Urothelium cell line (cell line): ENCODE results near the gene CELF2.

Experiments used
- DNase-seq: peaks from one replicate; pipeline ENCODE4 v3.0.0; 2011; ENCODE audit warnings: low spot score, mixed read lengths
- FAIRE-seq: peaks from 2 replicates; lab custom pipeline; 2011; peaks lifted over from hg19 to GRCh38; lab: Jason Lieb, UNC

Gene CELF2

DNA sequence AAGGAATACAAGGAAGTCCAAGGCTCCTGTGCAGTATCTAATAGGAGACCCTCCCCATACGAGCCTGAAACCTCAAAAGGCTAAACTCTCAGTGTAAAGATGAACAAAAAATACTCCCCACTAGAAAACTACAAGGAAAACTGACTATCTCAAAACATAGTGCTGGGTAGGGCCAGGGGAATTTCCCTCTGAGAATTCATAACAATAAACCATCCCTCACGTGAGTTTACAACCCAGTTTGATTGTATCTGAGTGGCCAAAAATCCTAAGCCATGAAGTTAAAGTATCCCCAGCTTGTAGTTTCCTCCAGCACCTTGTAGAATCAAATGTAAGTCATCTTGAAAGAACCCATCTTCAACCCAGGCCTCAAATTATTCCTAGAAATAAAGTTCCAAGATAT is 293.4 kb downstream of the CELF2 start:
- FAIRE-seq (no peak), DNase-seq (no peak)

DNA sequence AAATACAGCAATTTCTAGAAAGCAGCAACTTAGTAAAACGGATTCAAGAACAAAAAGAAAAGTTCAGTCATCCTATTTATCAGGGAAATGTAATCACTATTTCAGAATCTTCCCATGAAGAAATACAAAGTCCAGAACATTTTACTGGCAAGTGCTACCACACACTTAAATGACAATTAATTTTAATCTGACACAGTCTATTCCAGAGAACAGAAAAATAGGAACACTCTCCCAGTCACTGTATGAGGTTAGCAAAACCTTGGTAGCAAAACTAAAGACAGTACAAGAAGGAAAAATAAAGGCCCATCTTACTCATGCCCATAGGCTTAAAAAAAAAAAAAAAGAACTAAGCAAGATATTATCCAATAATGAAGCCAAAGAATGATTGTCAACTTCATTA is 295.8 kb downstream of the CELF2 start:
- DNase-seq (no peak), FAIRE-seq (no peak)

DNA sequence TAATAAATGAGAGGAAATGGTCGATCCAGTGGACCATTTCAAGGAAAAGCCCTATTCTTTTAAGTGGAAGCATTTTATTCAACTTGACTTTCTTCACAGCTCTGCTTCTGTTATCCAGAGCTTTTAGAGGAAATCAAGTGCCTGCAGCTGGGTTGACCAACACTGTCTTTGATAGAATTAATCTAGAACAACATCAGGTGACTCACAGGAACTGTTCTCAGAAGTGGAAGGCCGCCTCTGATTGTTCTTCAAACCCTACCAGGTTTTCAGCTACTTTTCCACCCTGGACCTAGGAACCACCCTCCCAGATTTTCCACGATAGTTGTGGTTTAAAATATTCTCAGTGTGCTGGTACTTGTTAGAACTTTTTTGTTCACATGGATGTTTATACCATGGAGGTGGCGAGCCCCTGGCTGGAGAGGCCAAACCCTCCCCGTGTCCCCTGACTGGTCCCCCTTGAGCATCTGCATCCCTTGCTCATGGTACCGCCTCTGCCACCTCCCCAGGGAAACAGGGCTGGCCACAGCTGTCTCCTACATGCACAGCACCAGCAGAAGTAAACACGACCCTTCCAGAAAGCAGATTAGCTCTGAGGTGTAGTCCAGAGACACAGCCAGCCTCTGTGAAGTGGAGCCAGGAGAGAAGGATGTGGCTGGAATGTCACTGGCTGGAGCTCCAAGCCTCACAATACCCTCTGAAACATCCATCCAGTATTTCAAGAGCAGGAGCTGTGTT is 300.4 kb downstream of the CELF2 start:
- FAIRE-seq = no peak
- no peak for DNase-seq

DNA sequence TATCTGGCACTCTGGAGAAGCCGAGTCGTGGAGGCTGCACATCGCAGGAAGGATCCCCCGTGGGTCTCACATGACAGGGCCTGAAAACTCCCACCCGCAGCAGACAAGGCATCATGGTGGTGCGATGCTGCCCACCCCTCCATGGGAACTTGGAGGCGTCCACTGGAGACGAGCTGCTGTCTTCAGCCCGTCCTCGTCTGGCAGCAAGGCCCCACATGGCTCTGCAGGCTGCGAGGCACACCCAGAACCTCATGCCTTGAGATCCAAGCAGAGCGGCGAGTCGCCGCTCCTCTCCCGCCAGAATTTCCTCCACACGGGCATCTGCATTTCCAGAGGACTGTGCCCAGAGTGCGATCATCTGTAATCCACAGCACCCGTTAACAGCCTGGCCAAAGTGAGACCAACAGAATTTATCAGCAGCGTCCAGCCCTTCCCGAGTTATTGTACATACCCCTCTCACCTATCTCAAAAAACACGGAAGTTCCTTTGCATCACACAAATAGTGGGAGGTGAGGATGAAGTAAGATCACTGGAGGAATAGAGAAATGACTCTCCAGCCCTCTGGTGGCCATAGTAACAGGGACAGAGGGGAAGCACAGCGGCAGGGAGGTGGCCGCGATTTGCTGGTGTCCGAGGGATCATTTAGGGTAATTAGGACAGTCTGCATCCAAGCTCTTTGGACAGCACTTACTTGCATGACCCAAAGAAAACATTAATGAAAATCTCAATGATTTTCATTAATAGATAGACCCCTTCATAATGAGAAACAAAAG is 301.3 kb downstream of the CELF2 start:
- DNase-seq (no peak), FAIRE-seq (no peak)

DNA sequence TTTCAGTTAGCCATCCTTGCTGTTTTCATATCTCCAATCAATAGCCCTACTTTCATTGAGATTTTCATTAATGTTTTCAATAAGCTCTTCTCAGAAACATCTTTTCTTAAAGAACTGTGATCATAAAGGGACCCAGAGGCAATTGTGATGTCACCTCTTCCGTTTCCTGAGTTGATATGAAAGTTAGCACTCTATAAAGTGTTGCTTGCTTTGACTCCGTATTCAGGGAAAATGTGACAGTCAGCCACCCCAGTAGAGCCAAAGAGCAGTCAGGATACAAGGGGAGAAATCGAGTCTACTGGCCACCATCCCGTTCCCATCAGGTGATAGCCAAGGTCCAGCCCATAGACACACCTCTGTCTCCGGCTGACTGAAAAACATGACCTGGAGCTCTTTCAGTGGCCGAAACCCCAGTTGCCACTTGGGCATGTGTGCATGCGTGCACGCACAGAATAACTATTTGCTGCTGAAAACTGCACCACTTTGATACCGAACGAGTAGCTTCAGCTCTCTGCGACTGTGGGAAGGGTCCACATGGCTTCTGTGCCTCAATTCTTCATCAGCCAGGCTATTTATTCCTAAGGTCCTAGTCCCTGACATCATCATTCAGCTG is 302.4 kb downstream of the CELF2 start:
- FAIRE-seq (no peak), DNase-seq (no peak)

DNA sequence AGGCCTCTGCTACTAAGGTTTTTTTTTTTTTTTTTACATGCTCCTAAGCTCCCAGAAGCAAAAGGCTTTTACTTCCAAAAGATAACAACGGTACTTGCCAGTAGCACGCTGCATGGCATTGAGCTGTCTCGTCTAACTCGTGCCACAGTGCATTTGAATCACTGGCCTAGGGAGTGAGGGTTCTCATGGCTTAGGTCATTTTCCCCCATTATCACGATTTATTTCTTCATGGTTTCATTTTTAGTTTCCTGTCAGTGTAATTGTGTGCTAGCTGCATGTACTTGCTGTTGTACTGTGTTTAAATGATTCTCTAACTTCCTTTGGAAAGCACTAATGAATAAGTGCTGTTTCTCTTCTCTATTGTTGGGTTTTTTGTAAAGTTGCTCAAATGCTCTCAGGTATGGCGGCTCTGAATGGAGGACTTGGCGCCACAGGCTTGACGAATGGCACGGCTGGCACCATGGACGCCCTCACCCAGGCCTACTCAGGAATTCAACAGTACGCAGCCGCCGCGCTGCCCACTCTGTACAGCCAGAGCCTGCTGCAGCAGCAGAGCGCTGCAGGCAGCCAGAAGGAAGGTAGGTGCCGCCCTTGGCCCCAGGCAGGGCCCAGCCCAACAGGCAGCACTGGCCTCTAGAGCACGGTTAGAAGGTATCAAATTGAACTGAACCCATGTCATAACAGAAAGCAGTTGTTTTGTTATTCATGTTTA is 303.3 kb downstream of the CELF2 start:
- DNase-seq (no peak), FAIRE-seq (no peak)

DNA sequence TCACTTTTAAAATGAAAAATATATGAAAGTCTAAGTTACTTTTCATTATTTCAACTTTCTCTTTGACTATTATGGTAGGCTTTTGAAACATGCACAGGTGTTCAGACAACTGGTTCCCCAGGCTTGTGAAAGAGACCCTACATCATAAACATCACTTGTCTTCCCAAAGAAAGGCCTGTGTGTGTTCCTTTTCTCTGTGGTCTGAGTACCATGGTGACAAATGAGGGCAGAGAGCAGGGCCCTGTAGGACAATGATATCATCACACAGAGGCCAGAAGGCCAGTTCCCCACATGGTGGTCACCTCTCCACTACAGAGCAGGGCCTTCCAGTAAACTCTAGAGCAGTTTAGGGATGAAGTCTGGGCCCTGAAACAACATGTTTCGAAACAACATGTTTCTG is 305.0 kb downstream of the CELF2 start:
- DNase-seq = no peak
- no peak for FAIRE-seq

DNA sequence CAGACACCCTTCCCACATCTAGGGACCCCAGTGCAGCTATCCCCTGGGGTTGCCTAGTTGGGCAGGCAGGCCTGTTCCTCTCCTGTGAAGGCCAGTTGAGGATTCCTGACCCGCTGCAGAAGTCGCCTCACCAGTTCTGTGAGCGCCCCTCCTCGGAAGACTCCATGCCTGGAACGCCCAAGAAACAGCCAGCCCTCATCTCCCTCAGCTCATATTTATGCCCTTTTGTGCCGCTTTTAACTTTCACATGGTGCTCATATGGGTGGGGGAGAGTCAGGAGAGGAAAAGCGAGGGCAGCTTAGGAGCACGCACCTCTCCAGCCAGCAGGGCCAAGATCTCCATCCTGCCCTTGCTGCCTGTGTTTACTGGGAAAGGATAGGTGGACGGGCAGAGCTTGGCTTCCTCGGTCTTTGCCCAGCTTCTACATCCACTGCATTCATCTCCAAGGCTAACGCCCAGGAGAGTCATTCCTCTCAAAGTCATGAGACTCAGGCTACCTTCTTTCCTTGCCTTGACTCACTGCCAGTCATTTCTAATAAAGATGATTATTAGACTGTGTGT is 307.2 kb downstream of the CELF2 start:
- no peak for FAIRE-seq

DNA sequence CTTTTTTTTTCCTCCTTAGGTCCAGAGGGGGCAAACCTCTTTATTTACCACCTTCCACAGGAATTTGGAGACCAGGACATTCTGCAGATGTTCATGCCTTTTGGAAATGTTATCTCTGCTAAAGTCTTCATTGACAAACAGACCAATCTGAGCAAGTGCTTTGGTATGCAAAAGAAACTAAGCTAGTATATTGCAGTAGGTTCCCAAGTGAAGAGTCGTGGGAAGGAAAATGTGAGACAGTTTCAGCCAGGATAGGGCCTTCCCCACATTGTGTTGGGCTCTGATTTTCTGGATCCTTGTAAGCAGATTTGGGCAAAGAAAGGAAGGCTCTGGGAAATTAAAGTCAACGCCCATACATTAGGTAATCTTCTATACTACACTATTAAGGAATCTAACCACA is 308.1 kb downstream of the CELF2 start:
- FAIRE-seq (no peak), DNase-seq (no peak)

More for the DNA sequence above, 307.2 kb downstream of the CELF2 start:
- no peak for DNase-seq

DNA sequence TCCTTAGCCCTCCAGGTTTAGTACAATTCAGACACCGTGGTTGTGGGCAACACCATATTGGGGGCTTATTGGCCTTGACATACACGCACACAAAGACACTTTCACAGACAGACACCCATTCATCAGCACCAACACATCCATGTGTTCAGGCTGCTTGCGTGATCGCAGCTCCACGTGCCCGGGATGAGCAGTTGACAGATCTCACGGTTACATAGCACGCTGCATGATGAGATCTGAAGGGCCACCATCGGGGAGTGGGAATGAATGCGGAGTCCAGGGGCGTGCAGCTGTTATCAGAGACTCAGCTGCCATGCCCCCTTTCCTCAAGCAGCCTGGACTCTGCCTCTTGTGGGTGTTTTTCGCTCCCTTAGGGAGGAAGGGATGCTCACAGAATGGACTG is 308.6 kb downstream of the CELF2 start:
- no peak for FAIRE-seq
- DNase-seq = no peak

DNA sequence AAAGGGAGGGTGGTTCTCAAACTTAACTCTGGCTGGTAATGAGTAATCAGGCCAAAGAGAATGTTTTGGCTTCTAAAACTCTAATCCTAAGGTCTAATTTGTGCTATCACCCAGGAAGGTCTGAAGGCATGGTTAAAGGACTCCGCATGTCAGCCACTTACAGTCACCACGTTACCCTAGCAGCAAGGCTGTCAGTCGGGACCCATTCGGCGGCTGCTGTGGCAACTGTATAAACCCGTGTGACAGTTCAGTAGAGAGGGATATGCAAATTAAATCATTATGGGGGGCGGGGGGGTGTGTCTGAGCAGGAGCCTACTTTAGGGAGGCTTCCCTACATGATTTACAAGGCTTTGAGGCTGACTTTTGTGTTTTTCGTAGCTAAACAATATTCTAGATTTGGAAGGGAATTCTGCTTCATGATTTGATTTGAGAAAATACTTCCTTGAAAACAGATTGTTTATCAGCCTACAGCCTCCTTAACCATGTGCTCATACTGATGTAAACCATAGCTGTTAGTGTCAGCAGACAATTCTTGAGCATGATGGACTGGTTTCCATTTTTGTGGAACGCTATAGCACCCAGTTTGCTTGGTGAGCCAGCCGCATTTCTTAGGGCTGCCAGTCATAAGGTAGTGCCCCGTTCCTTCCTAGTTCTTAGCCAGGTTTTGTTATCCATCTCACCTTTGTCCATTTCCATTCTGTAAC is 309.4 kb downstream of the CELF2 start:
- no peak for FAIRE-seq
- no peak for DNase-seq

DNA sequence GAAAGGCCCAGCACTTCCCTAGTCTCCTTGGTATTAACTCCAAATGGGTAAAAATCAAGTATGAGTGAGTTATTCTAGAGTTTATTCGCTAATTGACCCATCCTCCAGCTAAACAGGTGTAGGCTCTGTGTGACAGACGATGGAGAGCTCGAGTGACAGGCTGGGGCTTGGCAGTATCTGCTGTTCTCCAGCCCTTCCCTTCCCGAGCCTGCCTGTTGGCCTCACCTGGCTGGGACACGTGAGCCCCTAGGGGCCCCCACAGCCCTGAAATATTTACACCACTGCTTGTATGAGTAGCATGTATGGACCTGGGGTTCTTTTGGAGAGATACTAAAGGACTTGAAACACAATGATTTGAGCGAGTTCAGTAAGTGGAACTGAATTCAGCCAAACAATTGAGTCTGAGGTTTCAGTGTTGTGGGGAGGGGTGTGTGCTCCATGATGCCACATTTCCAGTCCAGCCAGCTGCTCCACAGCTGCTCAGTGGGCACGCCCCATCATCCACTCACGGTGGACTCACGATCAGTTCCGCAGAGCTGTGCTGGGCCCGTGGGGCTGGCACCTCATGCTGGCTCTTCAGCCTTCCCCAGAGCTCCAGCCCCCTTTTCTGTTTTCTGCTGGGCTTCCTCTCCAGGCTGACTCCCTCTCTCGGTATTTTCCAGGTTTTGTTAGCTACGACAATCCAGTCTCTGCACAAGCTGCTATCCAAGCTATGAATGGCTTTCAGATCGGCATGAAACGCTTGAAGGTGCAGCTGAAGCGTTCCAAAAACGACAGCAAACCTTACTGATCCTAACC is 310.8 kb downstream of the CELF2 start:
- FAIRE-seq = no peak
- no peak for DNase-seq

DNA sequence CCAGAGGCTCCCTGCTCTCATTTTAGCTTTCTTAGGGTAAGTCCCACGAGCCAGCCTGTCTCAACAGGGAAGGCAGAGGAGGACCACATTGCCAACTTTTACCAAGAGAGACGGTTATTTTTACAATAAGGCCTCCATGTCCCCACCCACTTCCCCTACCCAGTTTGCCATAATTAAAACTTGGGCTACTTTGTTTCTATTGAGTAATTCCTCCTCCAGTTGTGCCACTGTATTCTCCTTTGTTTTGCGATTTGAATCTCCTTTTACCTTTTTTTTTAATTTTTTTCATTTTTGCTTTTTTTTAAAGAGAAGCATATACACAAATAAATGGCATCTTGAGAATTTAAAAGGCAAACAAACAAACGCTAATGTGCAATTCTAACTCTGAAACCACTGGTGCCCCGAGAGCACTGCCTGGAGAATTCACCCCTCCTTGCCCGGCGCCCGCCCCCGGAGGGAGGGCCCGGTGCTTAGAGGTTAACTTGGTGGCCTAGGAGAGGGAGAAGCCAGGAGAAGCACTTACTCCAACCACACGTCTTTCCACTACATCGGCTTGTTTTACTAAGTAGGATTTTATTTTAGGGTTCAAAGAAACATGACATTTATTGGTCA is 311.5 kb downstream of the CELF2 start:
- DNase-seq = no peak
- no peak for FAIRE-seq

DNA sequence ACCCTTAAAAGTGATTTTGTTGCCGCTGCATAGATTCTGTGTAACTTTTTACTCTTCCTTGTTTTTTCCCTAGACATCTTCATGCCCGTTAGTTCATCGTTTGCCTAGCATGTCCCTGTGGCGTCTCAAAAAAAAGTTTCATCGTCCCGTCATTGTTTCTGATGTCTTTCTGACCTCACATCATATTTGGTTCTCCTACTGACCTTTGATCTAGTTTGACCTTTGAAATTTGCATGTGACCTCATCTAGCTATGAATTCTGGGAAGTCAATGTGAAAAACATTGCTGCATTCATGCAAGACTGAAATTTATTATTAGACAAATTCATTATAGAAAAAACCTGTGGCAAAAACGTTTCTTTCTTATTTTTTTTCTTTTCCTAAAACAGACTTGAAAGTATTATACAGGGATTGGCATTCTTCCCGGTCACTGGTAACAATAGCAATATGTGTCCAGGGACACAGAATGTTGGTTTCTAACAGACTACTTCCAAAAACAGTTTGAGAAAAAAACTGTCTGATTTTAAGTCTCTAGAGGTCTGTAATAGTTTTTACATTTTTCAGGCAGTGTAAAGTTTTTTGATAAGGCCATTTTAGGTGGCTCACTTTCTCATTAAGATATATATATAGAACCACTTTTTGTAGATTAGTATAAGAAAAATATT is 312.8 kb downstream of the CELF2 start:
- no peak for FAIRE-seq
- no peak for DNase-seq

DNA sequence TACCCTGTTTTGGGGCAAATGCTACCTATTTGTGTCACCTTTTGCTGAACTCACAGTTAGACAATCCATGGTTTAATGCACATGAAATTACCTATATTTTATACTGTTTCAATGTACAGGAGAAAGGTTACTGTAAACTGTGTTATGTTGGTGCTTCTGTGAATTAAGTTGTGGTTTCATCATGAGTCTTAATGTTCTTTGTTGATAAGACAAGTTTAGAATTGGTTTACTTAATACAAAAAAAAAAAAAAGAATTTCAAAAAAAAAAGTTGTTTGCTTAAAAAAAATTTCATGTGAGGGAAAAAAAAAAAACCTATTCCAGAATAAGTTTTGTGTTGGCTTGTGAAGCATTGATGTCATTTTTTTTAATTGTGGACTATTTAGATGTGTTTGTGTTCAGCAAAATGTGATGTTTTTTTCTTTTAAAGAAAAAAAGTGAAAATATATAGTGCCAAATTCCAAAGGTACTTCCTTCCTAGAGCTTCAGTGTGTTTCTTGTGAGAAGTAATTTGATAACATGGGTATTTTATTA is 313.4 kb downstream of the CELF2 start:
- no peak for FAIRE-seq
- no peak for DNase-seq

DNA sequence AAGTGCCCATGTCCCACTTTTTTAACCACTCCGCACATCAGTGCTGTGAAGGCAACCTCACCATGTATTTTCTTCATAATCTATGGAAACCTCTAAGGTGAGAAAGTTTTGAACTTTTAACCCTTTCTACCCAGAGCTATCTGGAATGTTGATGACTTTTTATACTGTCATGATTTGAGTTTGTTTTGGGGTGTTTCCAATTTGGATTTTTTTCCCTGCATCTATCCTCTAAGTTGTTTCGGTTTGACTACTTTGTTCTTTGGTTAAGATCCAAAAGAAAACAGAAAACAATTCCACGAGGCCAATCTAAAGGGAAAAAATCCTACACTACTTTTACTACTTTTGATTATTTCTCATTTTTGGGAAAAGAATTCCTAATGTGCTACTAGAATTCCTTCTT is 314.1 kb downstream of the CELF2 start:
- DNase-seq (no peak), FAIRE-seq (no peak)

DNA sequence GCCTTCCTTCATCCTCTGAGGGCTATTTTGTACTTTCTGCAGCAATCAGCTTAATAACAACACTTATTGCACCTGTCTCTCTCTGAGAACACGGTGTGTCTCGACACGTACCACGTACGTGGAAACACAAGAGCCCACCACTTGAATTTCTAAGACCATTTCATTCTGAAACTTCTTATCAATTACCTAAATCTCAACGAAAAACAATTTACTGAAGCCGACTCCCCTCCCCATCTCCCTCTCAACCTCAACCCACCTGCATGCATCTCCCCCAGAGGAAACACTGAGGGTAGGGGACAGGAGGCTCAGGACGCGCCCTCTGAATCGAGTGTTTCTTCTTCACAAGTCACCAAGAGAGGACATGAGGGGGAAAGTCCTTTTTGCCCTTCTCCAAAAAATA is 315.2 kb downstream of the CELF2 start:
- no peak for DNase-seq
- no peak for FAIRE-seq

DNA sequence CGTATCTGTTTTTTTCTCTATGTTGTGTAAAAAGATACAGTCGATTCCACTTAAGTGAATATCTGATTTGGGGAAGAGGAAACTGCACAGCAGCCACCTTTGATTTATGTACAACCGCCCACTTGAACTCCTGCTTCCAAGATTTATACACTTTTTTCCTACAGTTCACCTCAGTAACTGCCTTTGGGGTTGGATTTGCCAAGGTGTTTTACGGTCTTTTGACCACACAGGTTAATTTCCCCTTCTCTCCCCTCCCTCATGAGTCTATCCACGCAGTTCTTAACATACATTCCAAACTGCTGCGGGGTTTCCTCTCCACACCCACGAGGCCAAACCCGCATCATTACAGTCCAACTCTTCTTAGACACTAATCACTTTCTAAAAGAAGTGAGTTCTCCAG is 316.8 kb downstream of the CELF2 start:
- DNase-seq (no peak), FAIRE-seq (no peak)
